CD4-positive, CD25-positive, alpha-beta regulatory T cell (primary cell): ENCODE data around the gene SLC15A1. TPM values are rescaled to one million over a fixed set of nuclear protein-coding genes. Genes with fewer than 3 reads are reported as not detected.
A peak's percentile ranks its signal among the peaks of the same experiment; 100 is the strongest.

ENCODE experiments used
- ATAC-seq, 2 donors: fragments of 150-1000 bp; cut with Tn5 transposase; one replicate each; pipeline ENCODE4 v1.10.0; 2021; ENCODE audit warnings: low read depth in 2 of 2, moderate number of reproducible peaks in 2 of 2, moderate library complexity in 1 of 2
- DNase-seq, 3 donors: peaks; one replicate each; pipeline versions ENCODE4 v3.0.0 to v3.0.0-alpha.2; 2012 to 2022; ENCODE audit warnings: mixed read lengths in 1 of 3
- H3K27ac ChIP-seq: one replicate; pipeline ENCODE4 v1.7.0; 2013; ENCODE audit warnings: mild to moderate bottlenecking, low read length; ENCODE audit not compliant: insufficient read depth, poor library complexity, severe bottlenecking
- H3K27me3 ChIP-seq: one replicate; pipeline ENCODE4 v1.7.0; 2013; ENCODE audit warnings: low read length; ENCODE audit not compliant: control insufficient read depth, insufficient read depth
- H3K36me3 ChIP-seq: one replicate; pipeline ENCODE4 v1.7.0; 2013; ENCODE audit warnings: mild to moderate bottlenecking, low read length, moderate library complexity; ENCODE audit not compliant: control insufficient read depth, insufficient read depth
- H3K4me1 ChIP-seq: 2 replicates; pipeline ENCODE4 v1.7.0; 2013; ENCODE audit warnings: mild to moderate bottlenecking, low read length; ENCODE audit not compliant: insufficient read depth, control insufficient read depth, poor library complexity, severe bottlenecking
- H3K4me3 ChIP-seq: one replicate; pipeline ENCODE4 v1.7.0; 2013; ENCODE audit warnings: low read depth, mild to moderate bottlenecking, low read length, moderate library complexity
- H3K9me3 ChIP-seq, 2 experiments: 1 replicate in 1 of 2; 2 replicates in 1 of 2; pipeline ENCODE4 v1.7.0; 2013; ENCODE audit warnings: low read length in 2 of 2, mild to moderate bottlenecking in 1 of 2, moderate library complexity in 1 of 2; ENCODE audit not compliant: control insufficient read depth in 2 of 2
- H3K27ac Mint-ChIP-seq, 3 donors: one replicate each; pipeline ENCODE4 v1.8.0; 2020 to 2022; ENCODE audit warnings: mild to moderate bottlenecking in 3 of 3, mixed read lengths in 3 of 3, moderate library complexity in 2 of 3
- H3K27me3 Mint-ChIP-seq: one replicate; pipeline ENCODE4 v1.8.0; 2022; ENCODE audit warnings: mild to moderate bottlenecking, mixed read lengths
- H3K36me3 Mint-ChIP-seq: one replicate; pipeline ENCODE4 v1.8.0; 2020; ENCODE audit warnings: mixed read lengths
- H3K4me1 Mint-ChIP-seq, 4 donors: one replicate each; pipeline ENCODE4 v1.8.0; 2020 to 2022; ENCODE audit warnings: mixed read lengths in 4 of 4, mild to moderate bottlenecking in 1 of 4
- H3K4me3 Mint-ChIP-seq, 4 donors: one replicate each; pipeline ENCODE4 v1.8.0; 2020 to 2022; ENCODE audit warnings: mild to moderate bottlenecking in 4 of 4, mixed read lengths in 4 of 4, moderate library complexity in 3 of 4
- H3K9me3 Mint-ChIP-seq, 7 donors: one replicate each; pipeline ENCODE4 v1.8.0; 2020 to 2022; ENCODE audit warnings: mixed read lengths in 7 of 7, mild to moderate bottlenecking in 3 of 7, moderate library complexity in 2 of 7
- polyA plus RNA-seq, 4 donors: library from polyadenylated mRNA; unstranded; fragments of 300-500 nt; fragmentation: Illumina TruSeq; gene quantifications; one replicate each; pipeline ENCODE4 v1.2.3, GENCODE V29; 2021
- total RNA-seq: library from RNA; stranded (reverse); gene quantifications from one replicate; pipeline ENCODE4 v1.2.3, GENCODE V29; 2022

Gene SLC15A1
- total and polyA plus RNA-seq, 5 donors from 2014 or later: not detected

GRCh38 chr13:98746968-98747367, 5.5 kb downstream of the SLC15A1 start:
- Mint-ChIP-seq H3K36me3 (no peaks in the 10 kb centered on the region), H3K27ac (no peak overlapping the region), H3K27me3 (peaks cover 44% of the 10 kb centered on the region), H3K4me3 (no peak overlapping the region), H3K9me3 (peaks cover 0 to 2% (median 0%) of the 10 kb centered on the region in 7 donors), H3K4me1 (peaks cover 0 to 3% (median 0%) of the 10 kb centered on the region in 4 donors)
- Histone ChIP-seq H3K4me3 (no peak overlapping the region), H3K4me1 (no peaks in the 10 kb centered on the region), H3K9me3 (no peaks in the 10 kb centered on the region), H3K36me3 (no peaks in the 10 kb centered on the region), H3K27ac (no peak overlapping the region), H3K27me3 (peaks cover 10% of the 10 kb centered on the region)
- ATAC-seq (no peak), DNase-seq (no peak)

GRCh38 chr13:98743377-98743776, 9.1 kb downstream of the SLC15A1 start:
- peaks cover 0 to 3% of the 10 kb centered on the region in 2 experiments for H3K9me3 ChIP-seq
- Mint-ChIP-seq H3K4me1 (no peaks in the 10 kb centered on the region), H3K27ac (no peak overlapping the region), H3K4me3 (no peak overlapping the region), H3K27me3 (peaks cover 11% of the 10 kb centered on the region), H3K9me3 (peaks cover 0 to 6% (median 3%) of the 10 kb centered on the region in 7 donors), H3K36me3 (no peaks in the 10 kb centered on the region)
- no peak overlapping the region for H3K4me3 ChIP-seq
- no peaks in the 10 kb centered on the region for H3K36me3 ChIP-seq
- ATAC-seq: no peak
- no peaks in the 10 kb centered on the region for H3K27me3 ChIP-seq
- no peak for DNase-seq
- no peak overlapping the region for H3K27ac ChIP-seq
- H3K4me1 ChIP-seq: no peaks in the 10 kb centered on the region

GRCh38 chr13:98742961-98743360, 9.5 kb downstream of the SLC15A1 start:
- H3K4me1 ChIP-seq: no peaks in the 10 kb centered on the region
- no peak for DNase-seq
- Mint-ChIP-seq H3K36me3 (no peaks in the 10 kb centered on the region), H3K9me3 (peaks cover 0 to 6% (median 3%) of the 10 kb centered on the region in 7 donors), H3K27ac (no peak overlapping the region), H3K4me3 (no peak overlapping the region), H3K4me1 (no peaks in the 10 kb centered on the region), H3K27me3 (peaks cover 6% of the 10 kb centered on the region)
- H3K9me3 ChIP-seq: peaks cover 0 to 8% of the 10 kb centered on the region in 2 experiments
- no peaks in the 10 kb centered on the region for H3K27me3 ChIP-seq
- ATAC-seq: no peak
- no peak overlapping the region for H3K4me3 ChIP-seq
- no peaks in the 10 kb centered on the region for H3K36me3 ChIP-seq
- no peak overlapping the region for H3K27ac ChIP-seq

GRCh38 chr13:98741741-98742435, 10.6 kb downstream of the SLC15A1 start:
- Histone ChIP-seq H3K4me3 (no peak overlapping the region), H3K27me3 (no peaks in the 10 kb centered on the region), H3K27ac (no peak overlapping the region), H3K9me3 (peaks cover 0 to 8% of the 10 kb centered on the region in 2 experiments), H3K36me3 (no peaks in the 10 kb centered on the region), H3K4me1 (no peaks in the 10 kb centered on the region)
- no peak for DNase-seq
- ATAC-seq: no peak
- Mint-ChIP-seq H3K36me3 (no peaks in the 10 kb centered on the region), H3K9me3 (peaks cover 0 to 10% (median 6%) of the 10 kb centered on the region in 7 donors), H3K27me3 (peaks cover 6% of the 10 kb centered on the region), H3K4me1 (no peaks in the 10 kb centered on the region), H3K4me3 (no peak overlapping the region), H3K27ac (no peak overlapping the region)

- Mint-ChIP-seq H3K4me3 (no peak overlapping the region), H3K36me3 (no peaks in the 10 kb centered on the region), H3K9me3 (peaks cover 0 to 20% (median 7%) of the 10 kb centered on the region in 7 donors), H3K4me1 (no peaks in the 10 kb centered on the region), H3K27me3 (peaks cover 6% of the 10 kb centered on the region), H3K27ac (no peak overlapping the region)
- no peaks in the 10 kb centered on the region for H3K36me3 ChIP-seq
- H3K4me3 ChIP-seq: no peak overlapping the region
- DNase-seq (no peak), ATAC-seq (no peak)
- no peak overlapping the region for H3K27ac ChIP-seq
- H3K4me1 ChIP-seq: no peaks in the 10 kb centered on the region
- peaks cover 0 to 8% of the 10 kb centered on the region in 2 experiments for H3K9me3 ChIP-seq
- H3K27me3 ChIP-seq: no peaks in the 10 kb centered on the region
These were observed 12.3 kb downstream of the SLC15A1 start for GRCh38 chr13:98740131-98740530.

- Histone ChIP-seq H3K36me3 (no peaks in the 10 kb centered on the region), H3K4me3 (no peak overlapping the region), H3K27me3 (no peaks in the 10 kb centered on the region), H3K27ac (no peak overlapping the region), H3K4me1 (no peaks in the 10 kb centered on the region), H3K9me3 (peaks cover 0 to 8% of the 10 kb centered on the region in 2 experiments)
- no peaks in the 10 kb centered on the region for H3K4me1 Mint-ChIP-seq
- no peak overlapping the region for H3K27ac Mint-ChIP-seq
- H3K27me3 Mint-ChIP-seq: peaks cover 10% of the 10 kb centered on the region
- DNase-seq: no peak
- H3K9me3 Mint-ChIP-seq: peaks cover 0 to 21% (median 7%) of the 10 kb centered on the region in 7 donors
- ATAC-seq: no peak
- no peak overlapping the region for H3K4me3 Mint-ChIP-seq
- no peaks in the 10 kb centered on the region for H3K36me3 Mint-ChIP-seq
These were observed 13.5 kb downstream of the SLC15A1 start for GRCh38 chr13:98738993-98739392.

GRCh38 chr13:98738213-98738612, 14.3 kb downstream of the SLC15A1 start:
- H3K36me3 Mint-ChIP-seq: no peaks in the 10 kb centered on the region
- no peaks in the 10 kb centered on the region for H3K4me1 ChIP-seq
- no peak for ATAC-seq

GRCh38 chr13:98731925-98732324, 20.5 kb downstream of the SLC15A1 start:
- Histone ChIP-seq H3K9me3 (no peaks in the 10 kb centered on the region), H3K4me1 (no peaks in the 10 kb centered on the region), H3K4me3 (no peak overlapping the region), H3K27ac (no peak overlapping the region), H3K36me3 (no peaks in the 10 kb centered on the region), H3K27me3 (no peaks in the 10 kb centered on the region)
- no peaks in the 10 kb centered on the region for H3K4me1 Mint-ChIP-seq
- no peak overlapping the region for H3K4me3 Mint-ChIP-seq
- peak in 1 of 3 donors; percentile 13 for DNase-seq
- no peak for ATAC-seq
- H3K36me3 Mint-ChIP-seq: no peaks in the 10 kb centered on the region
- H3K9me3 Mint-ChIP-seq: peaks cover 0 to 11% (median 4%) of the 10 kb centered on the region in 7 donors
- no peak overlapping the region for H3K27ac Mint-ChIP-seq
- peaks cover 26% of the 10 kb centered on the region for H3K27me3 Mint-ChIP-seq

More at GRCh38 chr13:98738213-98738612, 14.3 kb downstream of the SLC15A1 start:
- Histone ChIP-seq H3K27me3 (no peaks in the 10 kb centered on the region), H3K4me3 (no peak overlapping the region), H3K27ac (no peak overlapping the region), H3K9me3 (peaks cover 0 to 8% of the 10 kb centered on the region in 2 experiments), H3K36me3 (no peaks in the 10 kb centered on the region)
- no peak overlapping the region for H3K27ac Mint-ChIP-seq
- no peaks in the 10 kb centered on the region for H3K4me1 Mint-ChIP-seq
- peaks cover 0 to 21% (median 7%) of the 10 kb centered on the region in 7 donors for H3K9me3 Mint-ChIP-seq
- no peak for DNase-seq
- peaks cover 9% of the 10 kb centered on the region for H3K27me3 Mint-ChIP-seq
- no peak overlapping the region for H3K4me3 Mint-ChIP-seq
